MM.1S (cell line): ENCODE results near the gene TMEFF2.

Source experiments
- EZH2 ChIP-seq: fragments of 300-600 bp; sonication (generic); optimal IDR thresholded peaks from 2 replicates; pipeline ENCODE3; 2017; ENCODE audit warnings: low read depth, mild to moderate bottlenecking, antibody characterized with exemption, low read length, mixed read lengths
- EZH2phosphoT487 ChIP-seq: fragments of 300-600 bp; sonication (generic); IDR thresholded peaks from 2 replicates; pipeline ENCODE4 v1.6.1; 2018; ENCODE audit warnings: antibody characterized with exemption, low read length
- TF ChIP-seq, protein P1 (sequence below): fragments of 300-600 bp; sonication (generic); IDR thresholded peaks from 2 replicates; pipeline ENCODE4 v1.5.1; 2016; ENCODE audit warnings: antibody characterized with exemption, low read length, mixed read lengths

GRCh38 chr2:192043216-192043870, 151.4 kb downstream of the TMEFF2 start:
- TF ChIP-seq, protein P1, sequence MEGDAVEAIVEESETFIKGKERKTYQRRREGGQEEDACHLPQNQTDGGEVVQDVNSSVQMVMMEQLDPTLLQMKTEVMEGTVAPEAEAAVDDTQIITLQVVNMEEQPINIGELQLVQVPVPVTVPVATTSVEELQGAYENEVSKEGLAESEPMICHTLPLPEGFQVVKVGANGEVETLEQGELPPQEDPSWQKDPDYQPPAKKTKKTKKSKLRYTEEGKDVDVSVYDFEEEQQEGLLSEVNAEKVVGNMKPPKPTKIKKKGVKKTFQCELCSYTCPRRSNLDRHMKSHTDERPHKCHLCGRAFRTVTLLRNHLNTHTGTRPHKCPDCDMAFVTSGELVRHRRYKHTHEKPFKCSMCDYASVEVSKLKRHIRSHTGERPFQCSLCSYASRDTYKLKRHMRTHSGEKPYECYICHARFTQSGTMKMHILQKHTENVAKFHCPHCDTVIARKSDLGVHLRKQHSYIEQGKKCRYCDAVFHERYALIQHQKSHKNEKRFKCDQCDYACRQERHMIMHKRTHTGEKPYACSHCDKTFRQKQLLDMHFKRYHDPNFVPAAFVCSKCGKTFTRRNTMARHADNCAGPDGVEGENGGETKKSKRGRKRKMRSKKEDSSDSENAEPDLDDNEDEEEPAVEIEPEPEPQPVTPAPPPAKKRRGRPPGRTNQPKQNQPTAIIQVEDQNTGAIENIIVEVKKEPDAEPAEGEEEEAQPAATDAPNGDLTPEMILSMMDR: no peak
- TF ChIP-seq EZH2 (no peak), EZH2phosphoT487 (no peak)
